Epidermal melanocyte (primary cell): ENCODE measurements around the gene TKT.

Source experiments
- DNase-seq: peaks from one replicate; pipeline ENCODE4 v3.0.0; 2011; ENCODE audit warnings: low spot score; ENCODE audit not compliant: insufficient read length

The TKT gene

GRCh38 chr3:53198256-53198977, 57.4 kb downstream of the TKT start:
- DNase-seq: no peak

- no peak for DNase-seq
These were observed 59.0 kb downstream of the TKT start for GRCh38 chr3:53196575-53197407.

GRCh38 chr3:53195602-53196574, 59.9 kb downstream of the TKT start:
- DNase-seq: peak; percentile 61

- DNase-seq: no peak
These were observed 60.8 kb downstream of the TKT start for GRCh38 chr3:53195066-53195450.

- no peak for DNase-seq
These were observed 61.4 kb downstream of the TKT start for GRCh38 chr3:53194210-53195065.

GRCh38 chr3:53193466-53194209, 62.2 kb downstream of the TKT start:
- no peak for DNase-seq

- no peak for DNase-seq
These were observed 63.2 kb downstream of the TKT start for GRCh38 chr3:53192608-53193007.

GRCh38 chr3:53191836-53192480, 63.9 kb downstream of the TKT start:
- DNase-seq: no peak

GRCh38 chr3:53190659-53191058, 65.2 kb downstream of the TKT start:
- no peak for DNase-seq

GRCh38 chr3:53189276-53189675, 66.5 kb downstream of the TKT start:
- no peak for DNase-seq

- DNase-seq: no peak
These were observed 67.1 kb downstream of the TKT start for GRCh38 chr3:53188720-53189119.

GRCh38 chr3:53188136-53188685, 67.6 kb downstream of the TKT start:
- DNase-seq: no peak

GRCh38 chr3:53187430-53187829, 68.4 kb downstream of the TKT start:
- no peak for DNase-seq

GRCh38 chr3:53186726-53187125, 69.1 kb downstream of the TKT start:
- DNase-seq: no peak

GRCh38 chr3:53185761-53186465, 69.9 kb downstream of the TKT start:
- no peak for DNase-seq

- DNase-seq: no peak
These were observed 71.1 kb downstream of the TKT start for GRCh38 chr3:53184701-53185100.

- DNase-seq: no peak
These were observed 72.3 kb downstream of the TKT start for GRCh38 chr3:53183514-53183913.

- DNase-seq: no peak
These were observed 73.0 kb downstream of the TKT start for GRCh38 chr3:53182764-53183355.
